Endothelial cell (in vitro differentiated cells): ENCODE data around the gene NME4. TPM values are rescaled to one million over a fixed set of nuclear protein-coding genes. Genes with fewer than 3 reads are reported as not detected.

Experiments
- DNase-seq: peaks from one replicate; pipeline ENCODE4 v3.0.0; 2021; ENCODE audit warnings: low spot score
- H3K27ac Mint-ChIP-seq: one replicate; pipeline ENCODE4 v1.8.0; 2021; ENCODE audit warnings: mixed read lengths, inconsistent platforms; ENCODE audit not compliant: unreplicated experiment
- H3K27me3 Mint-ChIP-seq: one replicate; pipeline ENCODE4 v1.8.0; 2021; ENCODE audit warnings: mild to moderate bottlenecking, moderate library complexity, mixed read lengths, inconsistent platforms; ENCODE audit not compliant: unreplicated experiment
- H3K36me3 Mint-ChIP-seq: one replicate; pipeline ENCODE4 v1.8.0; 2021; ENCODE audit warnings: mild to moderate bottlenecking, low read depth, mixed read lengths, inconsistent platforms; ENCODE audit not compliant: unreplicated experiment
- H3K4me1 Mint-ChIP-seq: one replicate; pipeline ENCODE4 v1.8.0; 2021; ENCODE audit warnings: mild to moderate bottlenecking, mixed read lengths, inconsistent platforms; ENCODE audit not compliant: unreplicated experiment
- H3K4me3 Mint-ChIP-seq: one replicate; pipeline ENCODE4 v1.8.0; 2021; ENCODE audit warnings: mild to moderate bottlenecking, mixed read lengths, inconsistent platforms; ENCODE audit not compliant: unreplicated experiment
- H3K9me3 Mint-ChIP-seq: one replicate; pipeline ENCODE4 v1.8.0; 2021; ENCODE audit warnings: mixed read lengths, inconsistent platforms; ENCODE audit not compliant: unreplicated experiment
- CTCF ChIP-seq: fragments of 200-600 bp; sonication (generic); IDR thresholded peaks from one replicate; pipeline ENCODE4 v1.5.0; 2021; ENCODE audit warnings: antibody characterized with exemption; ENCODE audit not compliant: unreplicated experiment
- total RNA-seq: library from RNA; stranded (reverse); fragmentation: NEBNext Ultra II Directional; extraction: Animal tissue kit (Norgen Biotek cat#: 25700); gene quantifications from one replicate; pipeline ENCODE4 v1.2.1, GENCODE V29; 2021; ENCODE audit not compliant: unreplicated experiment

Gene NME4
- total RNA-seq, 1 donor from 2014 or later, result 139 TPM

- no peaks in the 10 kb centered on the region for H3K4me1 Mint-ChIP-seq
- DNase-seq, result no peak
- no peak overlapping the region for H3K4me3 Mint-ChIP-seq
- peaks cover 4% of the 10 kb centered on the region for H3K27me3 Mint-ChIP-seq
- TF ChIP-seq CTCF, result no peak
- no peaks in the 10 kb centered on the region for H3K36me3 Mint-ChIP-seq
- H3K9me3 Mint-ChIP-seq, result no peaks in the 10 kb centered on the region
- no peak overlapping the region for H3K27ac Mint-ChIP-seq
Measured at GRCh38 chr16:444027-444426, 47.0 kb downstream of the NME4 start.

- Mint-ChIP-seq H3K4me1 (no peaks in the 10 kb centered on the region), H3K27ac (no peak overlapping the region), H3K9me3 (no peaks in the 10 kb centered on the region), H3K4me3 (no peak overlapping the region), H3K27me3 (peaks cover 4% of the 10 kb centered on the region), H3K36me3 (no peaks in the 10 kb centered on the region)
- no peak for TF ChIP-seq CTCF
- DNase-seq, result no peak
Measured at GRCh38 chr16:445566-445965, 48.6 kb downstream of the NME4 start.

Other genes starting within 250 kb of the NME4 start
- not detected for gene HBZ, start 244.6 kb upstream of the NME4 start, total RNA-seq
- not detected for gene HBM, start 231.2 kb upstream of the NME4 start, total RNA-seq
- gene HBA2, start 224.3 kb upstream of the NME4 start, total RNA-seq, result not detected
- not detected for gene HBA1, start 220.5 kb upstream of the NME4 start, total RNA-seq
- not detected for gene HBQ1, start 216.7 kb upstream of the NME4 start, total RNA-seq
- gene LUC7L, start 167.8 kb upstream of the NME4 start, total RNA-seq, result 92.2 TPM
- gene FAM234A, start 162.4 kb upstream of the NME4 start, total RNA-seq, result 72.3 TPM
- not detected for gene RGS11, start 121.3 kb upstream of the NME4 start, total RNA-seq
- gene ARHGDIG, start 116.6 kb upstream of the NME4 start, total RNA-seq, result not detected
- gene PDIA2, start 114.0 kb upstream of the NME4 start, total RNA-seq, result not detected
- gene AXIN1, start 44.5 kb upstream of the NME4 start, total RNA-seq, result 17.5 TPM
- 70.8 TPM for gene MRPL28, start 26.7 kb upstream of the NME4 start, total RNA-seq
- 133 TPM for gene PGAP6, start 15.2 kb upstream of the NME4 start, total RNA-seq
- 14.6 TPM for gene DECR2, start 4.7 kb downstream of the NME4 start, total RNA-seq
- 81.5 TPM for gene RAB11FIP3, start 28.4 kb downstream of the NME4 start, total RNA-seq
- gene CAPN15, start 130.5 kb downstream of the NME4 start, total RNA-seq, result 49.0 TPM
- gene PRR35, start 163.2 kb downstream of the NME4 start, total RNA-seq, result not detected
- gene NHLRC4, start 169.8 kb downstream of the NME4 start, total RNA-seq, result 0.69 TPM
- gene PIGQ, start 172.8 kb downstream of the NME4 start, total RNA-seq, result 38.4 TPM
- gene RAB40C, start 192.9 kb downstream of the NME4 start, total RNA-seq, result 18.5 TPM
- gene WFIKKN1, start 233.8 kb downstream of the NME4 start, total RNA-seq, result 0.44 TPM
- gene METTL26, start 239.1 kb downstream of the NME4 start, total RNA-seq, result 48.5 TPM
- gene MCRIP2, start 244.6 kb downstream of the NME4 start, total RNA-seq, result 2.9 TPM